Posterior vena cava (tissue), 2 donors: Measurements from ENCODE around the gene KASH5. TPM values are rescaled to one million over a fixed set of nuclear protein-coding genes. Genes with fewer than 3 reads are reported as not detected.
A peak's percentile ranks its signal among the peaks of the same experiment; 100 is the strongest.

ENCODE experiments used
- DNase-seq: peaks from one replicate; pipeline ENCODE4 v3.0.0-alpha.2; 2020; ENCODE audit warnings: low spot score
- intact Hi-C, 2 donors: fragments of 100-400 bp; cut with DNase I; formaldehyde crosslinking; loops; one replicate each; pipeline versions ENCODE4 v1.14.1 to v1.14.2; 2022 to 2023
- total RNA-seq, 2 donors: library from RNA; stranded (reverse); fragmentation: NEBNext Ultra II Directional; extraction: Animal tissue kit (Norgen Biotek cat#: 25700); gene quantifications; one replicate each; pipeline ENCODE4 v1.2.1, GENCODE V29; 2021
- donor health status: DM: yes; HTN: yes; CAD: no.
- donor health status: DM: yes; HTN: yes; CAD: no.

Gene KASH5
- total RNA-seq, 2 donors from 2014 or later: not detected

GRCh38 chr19:49391581-49392399 lies 3.7 kb downstream of the KASH5 start:
- DNase-seq: peak; percentile 91
- intact Hi-C loops: loop anchor here (2.0 to 5.0 kb wide), 2 partner anchors 49 to 51 kb away; partner anchors contain the start of gene SLC17A7 (in 2 of the 2)

- DNase-seq: peak; percentile 50
- intact Hi-C loops: loop anchor here in 1 of 2 donors (5.0 kb wide), 1 partner anchor 48 kb away; the partner anchor contains the start of gene SLC17A7
These were observed 5.8 kb downstream of the KASH5 start for GRCh38 chr19:49393881-49394280.

- DNase-seq: peak; percentile 55
- intact Hi-C loops: no loop called here
These were observed 7.7 kb downstream of the KASH5 start for GRCh38 chr19:49395581-49396407.

GRCh38 chr19:49396738-49397505 lies 8.9 kb downstream of the KASH5 start:
- intact Hi-C loops: no loop called here

GRCh38 chr19:49398001-49398615 lies 10.1 kb downstream of the KASH5 start:
- intact Hi-C loops: no loop called here
- DNase-seq: peak; percentile 41

More at GRCh38 chr19:49396738-49397505, 8.9 kb downstream of the KASH5 start:
- DNase-seq: peak; percentile 61

- peak; percentile 51 for DNase-seq
- intact Hi-C loops: no loop called here
These were observed 10.9 kb downstream of the KASH5 start for GRCh38 chr19:49398931-49399330.

GRCh38 chr19:49400029-49400428 lies 12.0 kb downstream of the KASH5 start:
- DNase-seq: no peak
- intact Hi-C loops: no loop called here

GRCh38 chr19:49403404-49404187 lies 15.5 kb downstream of the KASH5 start:
- intact Hi-C loops: no loop called here
- no peak for DNase-seq

- DNase-seq: peak; percentile 45
These were observed 19.0 kb downstream of the KASH5 start for GRCh38 chr19:49407079-49407478.

GRCh38 chr19:49407482-49408015 lies 19.5 kb downstream of the KASH5 start:
- intact Hi-C loops: no loop called here
- DNase-seq: peak; percentile 76

More at GRCh38 chr19:49407079-49407478, 19.0 kb downstream of the KASH5 start:
- intact Hi-C loops: no loop called here

- intact Hi-C loops: no loop called here
These were observed 20.9 kb downstream of the KASH5 start for GRCh38 chr19:49408816-49409440.

GRCh38 chr19:49409441-49410029 lies 21.5 kb downstream of the KASH5 start:
- intact Hi-C loops: no loop called here
- no peak for DNase-seq

More at GRCh38 chr19:49408816-49409440, 20.9 kb downstream of the KASH5 start:
- DNase-seq: no peak

- intact Hi-C loops: no loop called here
- DNase-seq: no peak
These were observed 23.8 kb downstream of the KASH5 start for GRCh38 chr19:49411681-49412326.

GRCh38 chr19:49413348-49413747 lies 25.3 kb downstream of the KASH5 start:
- DNase-seq: no peak
- intact Hi-C loops: no loop called here

GRCh38 chr19:49414256-49414655 lies 26.2 kb downstream of the KASH5 start:
- DNase-seq: no peak
- intact Hi-C loops: no loop called here

GRCh38 chr19:49415102-49415809 lies 27.2 kb downstream of the KASH5 start:
- no peak for DNase-seq
- intact Hi-C loops: no loop called here
